HK-2 (cell line): ENCODE results near the gene GSG1L2.

Experiments
- DNase-seq: peaks from one replicate; pipeline ENCODE4 v3.0.0-alpha.2; 2018; ENCODE audit not compliant: unreplicated experiment

GSG1L2 gene

DNA sequence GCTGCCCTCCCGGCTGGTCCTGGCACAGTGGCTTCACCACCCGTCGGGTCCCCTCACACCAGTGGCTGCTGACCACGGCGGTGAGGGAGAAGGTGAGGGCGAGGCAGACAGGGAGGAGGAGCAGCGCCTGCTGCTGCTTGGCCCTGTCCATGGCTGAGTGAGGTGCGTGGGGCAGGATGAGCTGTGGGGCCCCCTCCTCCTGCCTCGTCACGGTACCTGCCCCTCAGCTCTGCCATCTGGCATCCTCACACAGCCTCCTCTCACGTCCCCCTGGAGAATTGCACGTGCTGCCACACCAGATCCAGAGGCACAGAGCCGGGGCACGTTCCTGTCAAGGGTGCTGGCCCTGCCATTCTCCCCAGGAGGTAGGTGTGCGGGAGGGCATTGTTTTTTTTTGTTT, at the start of gene GSG1L2:
GSG1L2 (minus strand) TSS at position 159 of the 400 bp plus-strand sequence; CDS start at position 151, 8 bp downstream.
- no peak for DNase-seq

DNA sequence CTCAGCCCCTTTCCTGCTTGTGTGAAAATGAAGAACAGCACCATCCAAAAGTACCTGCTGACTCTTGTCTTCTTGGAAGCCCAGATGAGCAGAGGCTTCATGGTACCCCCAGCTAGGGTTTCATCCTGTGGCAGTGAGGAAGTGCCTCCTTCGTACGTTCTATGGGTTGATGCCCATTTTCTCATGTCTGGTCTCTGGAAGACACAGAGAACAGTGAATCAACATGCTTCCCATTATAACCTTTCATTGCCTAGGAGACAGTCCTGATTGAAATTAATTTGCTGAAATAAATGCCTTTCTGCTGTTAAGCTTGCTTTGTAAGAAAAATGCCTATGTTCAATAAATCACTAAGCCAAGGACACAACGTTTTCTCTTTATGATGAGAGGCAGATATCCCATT, 46.7 kb upstream of the GSG1L2 start:
- no peak for DNase-seq

DNA sequence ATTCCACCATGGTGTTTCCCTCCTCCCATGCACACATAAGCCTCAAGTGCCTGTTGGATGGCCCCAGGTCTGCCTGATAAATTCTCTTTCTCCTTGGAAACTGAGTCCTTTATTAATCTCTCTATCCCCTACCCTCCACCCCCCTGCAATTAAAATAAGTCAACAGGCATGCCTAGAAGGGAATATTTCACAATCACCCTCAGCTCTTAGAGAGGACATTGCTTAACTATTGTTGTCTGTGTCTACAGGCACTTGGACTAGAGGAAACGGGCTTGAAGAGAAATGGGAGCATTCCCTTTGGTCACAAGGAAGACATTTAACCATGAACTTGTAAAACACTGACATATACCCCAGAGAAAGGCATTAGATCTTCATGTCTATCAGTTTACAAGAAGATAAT, 43.7 kb upstream of the GSG1L2 start:
- no peak for DNase-seq

DNA sequence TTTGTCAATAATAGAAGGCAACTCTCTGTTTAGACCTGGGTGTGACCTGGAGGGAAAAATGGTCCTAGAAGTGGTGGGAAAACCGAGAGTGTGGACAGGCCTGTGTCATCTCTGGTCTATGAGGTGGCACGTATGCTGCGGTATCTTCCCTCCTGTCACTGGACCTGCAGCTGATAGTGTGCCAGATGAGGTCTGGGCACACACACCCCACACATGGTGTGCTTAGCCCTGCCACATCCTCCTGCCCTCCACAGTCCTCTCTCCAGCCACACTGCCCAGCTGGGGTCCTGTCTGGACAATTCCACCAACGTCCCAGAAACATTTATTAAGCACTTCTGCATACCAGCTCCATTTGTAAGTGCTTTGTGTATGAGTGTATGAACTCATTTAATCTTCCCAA, 41.1 kb upstream of the GSG1L2 start:
- no peak for DNase-seq

DNA sequence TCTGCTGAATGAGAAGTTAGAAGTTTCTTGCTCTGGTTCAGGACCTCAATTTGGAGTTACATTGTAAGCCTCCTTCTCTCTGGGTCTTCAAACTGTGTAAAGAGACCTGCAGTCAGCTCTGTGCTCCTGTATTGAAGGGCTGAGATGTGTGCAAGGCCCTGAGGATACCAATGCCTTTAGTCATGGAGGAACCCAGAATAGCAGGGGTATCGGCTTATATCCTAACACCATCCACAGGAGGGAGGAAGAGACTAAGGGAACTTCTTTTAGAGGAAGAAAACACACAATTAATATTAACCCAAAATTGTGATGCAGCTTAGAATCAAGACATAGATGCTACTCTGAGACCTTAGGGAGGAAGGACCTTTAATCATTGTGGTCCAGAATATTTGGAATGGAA, 40.3 kb upstream of the GSG1L2 start:
- DNase-seq: no peak

DNA sequence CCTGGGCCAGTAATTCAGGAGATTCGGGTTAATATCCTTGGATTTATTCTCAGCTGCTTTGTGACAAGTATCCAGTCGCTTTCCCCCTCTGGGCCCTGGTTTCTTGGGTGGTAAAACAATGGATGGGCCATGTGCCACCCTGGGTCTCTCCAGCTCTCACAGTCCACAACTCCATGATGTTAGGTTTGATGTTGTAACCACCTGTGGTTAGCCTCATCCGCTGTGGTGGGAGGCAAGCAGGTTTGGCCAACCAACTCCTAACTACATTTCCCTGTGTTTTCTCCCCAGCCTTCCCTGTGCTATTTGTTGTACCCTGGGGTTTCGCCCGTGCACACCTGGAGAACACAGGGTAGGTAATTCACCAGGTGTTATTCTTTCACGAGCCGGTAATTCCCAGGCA, 39.0 kb upstream of the GSG1L2 start:
- DNase-seq: no peak

DNA sequence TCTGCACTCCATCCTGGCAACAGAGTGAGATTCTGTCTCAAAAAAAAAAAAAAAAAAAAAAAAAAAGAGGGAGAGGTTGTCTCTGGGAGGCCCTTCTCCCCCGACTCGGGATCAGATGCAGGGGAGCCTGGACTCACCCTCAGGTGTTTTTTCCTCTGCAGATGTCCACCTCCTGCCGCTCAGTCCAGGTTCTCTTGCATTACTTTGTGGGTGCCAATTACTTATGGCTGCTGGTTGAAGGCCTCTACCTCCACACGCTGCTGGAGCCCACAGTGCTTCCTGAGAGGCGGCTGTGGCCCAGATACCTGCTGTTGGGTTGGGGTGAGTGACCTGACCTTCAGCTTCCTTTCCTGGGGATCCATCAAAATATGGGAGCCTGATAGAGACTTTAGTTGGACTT, 37.9 kb upstream of the GSG1L2 start:
- no peak for DNase-seq

DNA sequence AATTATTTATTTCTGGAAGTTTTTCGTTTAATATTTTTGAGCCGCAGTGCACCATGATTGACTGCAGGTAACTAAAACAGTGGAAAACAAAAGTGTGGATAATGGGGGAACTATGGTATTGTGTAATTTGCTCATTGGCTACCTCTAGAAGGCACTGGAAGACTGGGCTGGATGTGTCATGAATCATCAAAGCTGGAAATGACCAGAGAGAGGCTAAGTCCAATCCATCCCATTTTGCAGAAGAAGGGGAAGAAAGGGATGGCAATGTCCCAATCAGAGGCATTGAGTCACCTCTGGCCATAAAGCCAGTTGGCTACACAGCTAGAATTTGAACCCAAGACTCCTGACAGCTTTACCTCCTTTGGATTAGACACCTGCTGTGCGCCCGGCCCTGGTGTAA, 33.2 kb upstream of the GSG1L2 start:
- no peak for DNase-seq

DNA sequence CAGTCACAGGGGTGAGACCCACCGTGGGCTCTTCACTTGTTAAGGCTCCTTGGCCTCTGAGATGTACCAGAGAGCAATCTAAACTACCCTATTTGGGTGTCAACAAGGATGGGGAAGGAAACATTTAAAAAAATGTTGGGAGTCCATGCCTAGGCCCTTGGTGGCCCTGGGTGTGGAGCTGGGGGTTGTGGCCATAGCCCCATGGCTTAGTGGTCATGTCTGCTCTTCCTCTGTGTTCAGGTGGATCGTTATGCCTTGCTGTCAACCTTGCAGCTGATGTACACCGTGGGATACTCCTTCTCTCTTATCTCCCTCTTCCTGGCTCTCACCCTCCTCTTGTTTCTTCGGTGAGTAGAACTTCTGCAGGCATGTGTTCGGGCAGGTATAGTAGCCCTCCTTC, 32.4 kb upstream of the GSG1L2 start:
- no peak for DNase-seq

DNA sequence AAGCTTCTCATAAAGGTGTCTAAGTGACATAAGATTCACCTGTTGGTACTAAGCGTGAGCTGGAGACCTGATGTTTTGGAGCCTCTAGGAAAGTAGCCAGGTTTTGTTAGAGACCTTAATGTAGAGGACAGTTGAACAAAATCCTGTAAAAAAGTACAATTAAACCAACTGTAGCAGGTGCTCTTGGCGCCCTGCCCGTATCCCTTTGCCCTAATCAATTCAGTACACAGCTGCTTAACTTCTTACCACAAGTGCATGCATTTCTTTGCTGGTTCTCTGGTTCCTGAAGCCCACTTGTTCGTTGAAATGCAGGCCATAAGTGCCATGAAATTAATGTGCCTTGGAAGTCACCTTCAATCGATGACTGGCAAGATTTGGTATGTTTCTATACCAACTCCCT, 28.3 kb upstream of the GSG1L2 start:
- no peak for DNase-seq

DNA sequence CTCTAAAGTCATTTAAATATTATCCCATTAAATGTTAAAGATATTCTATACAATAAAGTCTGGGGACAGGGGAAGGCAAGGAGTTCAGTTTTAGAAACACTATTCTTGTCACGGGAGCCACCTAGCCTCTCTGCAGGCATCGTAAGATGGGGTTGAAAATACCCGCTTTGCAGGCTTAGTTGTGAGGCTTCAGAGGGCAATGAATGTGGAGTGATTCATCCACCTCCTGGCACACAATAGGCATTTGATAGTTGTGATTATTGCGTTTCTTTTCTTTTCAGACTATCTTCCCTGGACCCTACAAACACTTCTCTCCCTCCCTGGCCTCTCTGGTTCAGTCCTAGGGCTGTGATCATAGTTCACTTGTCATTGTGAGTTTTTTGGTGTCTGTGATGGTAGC, 23.4 kb upstream of the GSG1L2 start:
- DNase-seq: no peak

DNA sequence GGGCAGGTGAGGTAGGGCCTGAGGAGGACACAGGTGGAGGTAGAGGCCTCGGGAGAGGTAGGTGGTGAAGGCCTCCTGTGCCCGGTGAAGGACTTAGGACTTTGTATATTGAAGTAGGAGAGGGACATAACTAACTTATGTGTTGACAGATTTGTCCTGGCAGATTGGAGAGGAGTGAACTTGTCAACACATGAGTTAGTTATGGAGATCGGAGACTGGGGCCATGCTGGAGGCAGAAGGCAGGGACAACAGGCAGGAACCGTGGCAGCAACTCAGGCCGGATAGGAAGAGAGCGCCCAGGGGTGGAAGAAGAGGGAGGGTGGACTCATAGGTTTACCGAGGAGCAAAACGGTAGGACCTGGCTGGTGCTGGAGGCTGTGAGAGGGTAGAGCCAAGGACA, 22.3 kb upstream of the GSG1L2 start:
- no peak for DNase-seq

DNA sequence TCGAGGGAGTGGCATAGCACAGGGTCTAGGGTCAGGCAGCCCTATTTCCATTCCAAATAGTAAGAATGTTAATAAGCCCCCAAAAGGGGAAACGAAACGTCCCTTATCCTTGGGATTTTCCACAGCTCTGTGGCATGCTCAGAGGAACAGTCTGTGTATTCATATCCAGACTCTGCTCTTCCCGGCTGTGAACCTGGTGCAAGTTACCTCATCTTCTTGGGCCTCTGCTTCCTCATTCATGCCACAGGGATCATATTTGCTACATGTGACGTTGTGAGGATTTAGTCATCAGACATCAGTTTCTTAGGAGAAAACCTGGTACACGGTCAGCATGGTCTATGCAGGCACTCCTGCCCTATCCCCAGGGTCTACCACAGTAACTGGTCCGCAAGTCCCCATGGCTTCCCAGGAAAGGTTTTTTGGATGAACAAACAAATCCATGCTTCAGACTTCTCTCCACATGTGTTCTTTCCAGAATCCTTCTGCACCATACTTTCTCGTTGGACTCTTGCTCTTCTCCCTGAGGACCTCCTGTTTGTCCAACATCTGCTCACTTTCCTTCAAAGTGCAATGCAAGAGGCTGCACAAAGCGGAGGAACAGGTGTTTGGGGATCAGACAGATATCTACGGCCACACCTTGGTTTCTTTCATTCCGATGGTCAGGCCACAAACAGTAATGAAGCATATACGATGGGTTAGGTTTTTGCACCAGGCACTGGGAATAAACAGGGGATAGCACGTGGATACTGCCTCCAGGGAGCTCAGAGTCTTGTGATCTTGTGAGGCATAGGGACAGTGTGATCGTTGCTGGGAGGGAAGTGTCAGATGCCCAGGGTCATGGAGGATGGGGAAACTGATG, 21.5 kb upstream of the GSG1L2 start:
- DNase-seq: no peak

DNA sequence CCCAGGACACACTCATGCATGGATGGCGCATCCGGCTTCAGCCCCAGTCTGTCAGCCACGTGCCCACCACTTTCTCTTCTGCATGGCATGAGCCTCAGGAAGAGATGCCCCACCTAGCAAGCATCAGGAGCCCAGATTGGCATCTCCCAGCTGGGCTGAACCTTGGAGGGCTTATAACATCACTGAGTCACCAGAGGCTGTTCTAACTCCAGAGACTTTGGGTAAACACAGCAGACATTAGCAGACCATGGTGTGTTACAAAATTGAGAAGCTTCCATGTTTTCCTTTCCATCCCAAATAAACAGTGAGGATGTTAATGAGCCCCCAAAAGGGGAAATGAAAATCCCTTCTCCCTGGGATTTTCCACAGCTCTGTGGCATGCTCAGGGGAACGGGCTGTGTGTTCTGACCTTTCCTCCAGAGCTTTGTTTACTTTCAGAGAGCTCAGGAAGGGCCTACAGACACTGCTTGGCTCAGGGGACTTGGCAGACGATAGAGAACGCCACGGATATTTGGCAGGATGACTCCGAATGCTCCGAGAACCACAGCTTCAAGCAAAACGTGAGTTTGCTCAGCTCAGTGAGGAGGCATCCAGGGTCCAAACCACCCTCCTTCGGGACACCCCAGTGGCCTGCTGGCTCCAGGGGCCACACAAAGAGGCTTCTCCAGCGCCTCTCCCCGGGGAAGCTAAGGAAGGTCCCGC, 20.3 kb upstream of the GSG1L2 start:
- DNase-seq: no peak

DNA sequence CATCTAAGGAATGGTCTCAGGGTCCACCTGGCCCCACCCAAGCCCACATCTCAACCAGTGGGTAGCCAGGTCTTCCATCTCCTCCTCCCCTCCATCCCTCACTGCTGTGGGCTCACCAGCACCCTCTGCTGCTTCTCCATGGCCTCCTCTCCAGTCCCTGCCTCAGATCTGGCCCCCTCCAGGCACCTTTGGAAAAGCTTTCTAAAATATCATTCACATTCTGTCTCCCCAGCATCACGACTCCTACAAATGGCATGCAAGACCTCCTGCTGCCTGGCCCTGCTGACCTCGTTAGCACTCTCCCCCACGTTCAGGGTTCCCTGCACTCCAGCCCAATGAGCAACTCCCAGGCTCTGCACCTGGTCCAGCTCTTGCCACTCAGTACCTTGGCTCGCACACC, 17.6 kb upstream of the GSG1L2 start:
- peak; percentile 28 for DNase-seq

DNA sequence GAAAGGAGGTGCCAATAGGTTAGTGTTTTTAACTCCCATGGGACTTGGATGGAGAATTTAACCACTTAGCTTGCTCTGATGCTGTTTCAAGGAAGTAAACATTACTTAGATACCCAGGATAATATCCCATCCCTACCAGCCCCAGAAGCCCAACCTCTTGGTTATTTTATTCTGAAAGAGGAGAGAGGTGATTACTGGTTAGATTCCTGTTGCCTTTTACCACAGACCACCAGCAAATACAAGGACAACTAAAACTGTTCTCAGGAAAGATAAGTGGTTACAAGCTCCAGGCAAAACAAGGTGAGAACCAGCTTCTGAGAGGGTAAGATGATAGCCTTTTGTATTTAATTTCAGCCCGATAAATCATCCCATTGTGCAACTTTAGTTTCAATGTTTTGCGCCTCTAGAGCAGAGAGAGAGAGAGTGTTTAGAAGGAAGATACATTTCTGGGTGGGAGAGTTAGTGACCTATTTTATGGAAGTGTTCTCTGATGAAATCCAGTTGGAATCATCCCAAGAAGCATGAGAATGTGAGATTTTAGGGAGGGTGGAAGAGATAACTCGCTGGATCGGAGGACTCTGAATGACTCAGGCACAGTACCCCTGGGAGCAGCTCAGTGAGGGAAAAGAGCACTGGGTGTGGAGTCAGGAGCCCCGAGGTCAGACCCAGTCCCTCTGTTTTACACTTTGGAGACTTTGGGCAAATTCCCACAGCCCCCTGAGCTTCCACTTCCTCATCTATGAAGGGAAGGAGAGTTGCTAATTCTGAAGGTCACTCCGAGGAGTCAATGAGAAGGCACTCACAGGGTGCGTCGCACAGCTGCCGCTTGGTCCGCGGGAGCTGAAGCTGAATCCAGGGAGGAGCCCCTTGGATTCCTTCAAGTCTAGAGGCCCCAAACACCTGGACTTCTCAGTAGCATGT, 15.9 kb upstream of the GSG1L2 start:
- DNase-seq: no peak

DNA sequence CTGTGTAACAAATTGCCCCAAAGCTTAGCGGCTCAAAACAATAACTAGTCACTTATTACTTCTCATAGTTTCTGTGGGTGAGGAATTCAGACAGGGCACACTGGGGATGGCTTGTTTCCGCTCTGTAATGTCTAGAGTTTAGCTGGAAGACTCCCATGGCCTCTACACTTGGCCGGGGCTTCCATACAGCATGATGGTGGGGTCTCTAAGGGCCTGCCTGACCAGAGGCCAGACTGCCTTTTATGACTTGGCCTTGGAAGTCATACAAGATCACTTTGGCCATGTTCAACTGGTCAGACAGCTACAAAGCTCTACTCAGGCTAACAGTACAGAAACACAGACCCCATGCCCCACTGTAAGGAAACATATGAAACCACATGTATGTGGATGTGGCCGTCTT, 12.0 kb upstream of the GSG1L2 start:
- no peak for DNase-seq

DNA sequence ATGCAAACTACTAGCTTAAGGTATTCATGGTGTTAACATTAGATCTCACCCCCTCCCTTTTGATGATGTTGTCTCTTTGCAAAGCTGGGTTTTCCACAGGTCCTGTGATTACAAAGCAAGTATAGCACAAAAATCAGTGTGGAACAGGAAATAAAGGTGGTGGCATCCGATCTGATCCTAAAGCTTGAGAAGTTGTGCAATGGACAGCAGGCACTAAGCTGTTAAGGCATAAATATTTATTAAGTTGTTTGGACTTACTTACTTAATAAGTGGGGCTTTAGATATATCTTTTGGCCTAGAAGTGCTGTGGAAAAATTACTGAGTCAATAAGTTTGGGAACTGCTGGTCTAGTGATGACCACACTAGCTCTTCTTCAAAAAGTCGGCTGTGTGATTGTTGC, 8.8 kb upstream of the GSG1L2 start:
- DNase-seq: no peak

DNA sequence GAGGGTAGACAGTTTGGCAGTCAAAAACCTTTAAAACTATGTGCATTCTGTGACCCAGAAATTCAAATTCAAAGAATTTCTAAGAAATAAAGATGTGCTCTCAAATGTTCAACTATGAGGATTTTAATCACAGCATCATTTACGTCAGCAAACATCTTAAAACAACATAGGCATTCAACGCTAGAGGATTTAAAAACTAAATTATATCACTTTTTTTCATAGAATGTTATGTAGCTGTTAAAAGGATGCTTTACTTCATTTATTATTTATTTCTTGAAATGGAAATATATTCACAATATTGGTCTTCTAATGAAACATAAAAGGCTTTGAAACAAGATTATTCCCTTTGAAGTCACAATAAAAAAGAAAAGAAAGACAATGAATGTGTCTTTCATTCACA, 7.5 kb upstream of the GSG1L2 start:
- no peak for DNase-seq

DNA sequence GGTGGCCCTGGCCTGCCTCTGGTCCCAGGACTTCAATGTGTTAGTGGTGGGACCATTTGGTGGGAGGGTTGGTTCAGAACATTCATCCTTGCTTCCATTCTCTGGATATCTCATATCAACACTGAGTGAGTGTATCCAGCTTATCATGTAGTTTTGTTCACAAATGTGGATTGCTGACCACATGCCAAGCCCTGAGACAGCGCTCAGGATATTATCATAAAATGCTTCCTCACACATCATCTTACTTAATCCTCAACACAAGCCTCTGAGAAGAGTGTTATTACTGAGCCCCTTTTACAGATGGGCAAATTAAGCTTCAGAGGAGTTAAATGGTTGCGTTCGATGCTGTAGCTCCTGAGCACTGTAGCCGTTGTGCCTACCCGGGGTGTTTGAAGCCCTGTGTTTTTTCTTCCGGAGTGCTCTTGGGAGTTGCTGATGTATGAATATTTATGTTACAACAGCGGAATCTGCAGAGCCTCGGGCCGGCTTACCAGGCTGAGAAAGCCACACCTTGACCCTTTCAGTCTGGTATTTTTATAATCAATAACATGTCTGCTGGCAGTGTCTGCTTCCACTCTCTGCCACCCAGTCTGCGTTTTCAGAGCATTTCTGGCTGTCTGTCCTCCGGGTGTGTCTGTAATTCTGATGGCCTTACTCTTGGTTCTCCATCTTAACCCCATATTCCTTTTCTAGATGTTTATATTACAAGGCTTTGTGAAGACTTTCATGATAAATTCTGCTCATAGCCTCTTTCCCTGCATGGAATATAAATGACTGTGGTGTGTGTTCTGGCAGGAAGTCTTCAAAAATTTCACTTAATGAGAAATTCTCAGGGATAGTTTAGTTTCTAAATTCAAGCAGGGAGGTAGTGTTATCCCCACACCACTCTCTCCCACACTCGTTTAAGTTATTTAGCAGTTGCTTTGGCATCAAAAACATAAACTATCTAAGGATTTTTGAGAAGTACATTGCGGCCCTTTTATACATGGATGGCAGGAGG, 6.7 kb upstream of the GSG1L2 start:
- DNase-seq: no peak

DNA sequence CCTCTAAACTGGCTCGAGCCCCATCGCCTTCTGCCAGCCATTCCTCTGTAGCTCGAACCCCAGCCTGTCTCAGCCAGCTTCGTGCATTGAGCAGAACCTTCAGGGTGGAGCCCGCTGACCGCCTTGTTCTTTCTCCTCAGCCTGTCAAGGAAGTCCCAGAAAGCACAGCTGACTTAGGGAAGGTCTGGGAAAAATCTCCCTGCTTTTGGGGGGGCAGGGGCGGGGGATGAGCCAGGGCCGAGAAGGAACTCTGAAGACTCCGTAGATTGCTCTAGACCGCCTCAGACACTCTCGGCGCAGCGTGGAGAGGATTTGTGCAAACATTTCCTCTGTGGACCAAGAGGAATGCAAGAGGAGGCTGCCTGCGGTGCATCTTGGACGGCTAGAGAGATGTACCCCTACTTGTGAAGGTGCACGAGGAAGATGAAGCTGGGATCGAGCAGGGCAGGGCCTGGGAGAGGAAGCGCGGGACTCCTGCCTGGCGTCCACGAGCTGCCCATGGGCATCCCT, 3.8 kb upstream of the GSG1L2 start, which contains the start of gene GLP2R:
GLP2R (plus strand) TSS at position 284 of the 510 bp plus-strand sequence; CDS start at position 424, 140 bp downstream.
- no peak for DNase-seq
